Chondrocyte (in vitro differentiated cells): ENCODE measurements around the gene HACD2. TPM values are rescaled to one million over a fixed set of nuclear protein-coding genes. Genes with fewer than 3 reads are reported as not detected.
A peak's percentile ranks its signal among the peaks of the same experiment; 100 is the strongest.

Source experiments
- DNase-seq: peaks from one replicate; pipeline ENCODE4 v3.0.0; 2021; ENCODE audit warnings: mixed read lengths, low spot score
- H3K27ac Mint-ChIP-seq: one replicate; pipeline ENCODE4 v1.8.0; 2021; ENCODE audit warnings: mild to moderate bottlenecking, moderate library complexity, mixed read lengths; ENCODE audit not compliant: unreplicated experiment
- H3K27me3 Mint-ChIP-seq: 2 replicates; pipeline ENCODE4 v1.8.0; 2021; ENCODE audit warnings: low read depth, mixed read lengths
- H3K36me3 Mint-ChIP-seq: 2 replicates; pipeline ENCODE4 v1.8.0; 2021; ENCODE audit warnings: low read depth, mixed read lengths
- H3K4me1 Mint-ChIP-seq: 2 replicates; pipeline ENCODE4 v1.8.0; 2021; ENCODE audit warnings: low read depth, mild to moderate bottlenecking, mixed read lengths
- H3K4me3 Mint-ChIP-seq: one replicate; pipeline ENCODE4 v1.8.0; 2021; ENCODE audit warnings: mild to moderate bottlenecking, moderate library complexity, mixed read lengths; ENCODE audit not compliant: unreplicated experiment
- H3K9me3 Mint-ChIP-seq: 2 replicates; pipeline ENCODE4 v1.8.0; 2021; ENCODE audit warnings: low read depth, mixed read lengths
- CTCF ChIP-seq: fragments of 200-600 bp; sonication (generic); IDR thresholded peaks from 2 replicates; pipeline ENCODE4 v1.5.0; 2021; ENCODE audit warnings: antibody characterized with exemption, mild to moderate bottlenecking, moderate library complexity
- total RNA-seq: library from RNA; stranded (reverse); gene quantifications from 3 replicates; pipeline ENCODE4 v1.2.1, GENCODE V29; 2021

The HACD2 gene
- total RNA-seq, 1 donor from 2014 or later, result 79.0 TPM

GRCh38 chr3:123571264-123571972 is 13.4 kb downstream of the HACD2 start:
- Mint-ChIP-seq H3K4me3 (no peak overlapping the region), H3K4me1 (peaks cover 15% of the 10 kb centered on the region), H3K9me3 (no peaks in the 10 kb centered on the region), H3K27ac (peak overlapping the region; percentile 1), H3K27me3 (no peaks in the 10 kb centered on the region), H3K36me3 (peaks cover 13% of the 10 kb centered on the region)
- no peak for DNase-seq
- TF ChIP-seq CTCF, result no peak

- Mint-ChIP-seq H3K4me1 (peaks cover 7% of the 10 kb centered on the region), H3K36me3 (peaks cover 19% of the 10 kb centered on the region), H3K27ac (no peak overlapping the region), H3K9me3 (no peaks in the 10 kb centered on the region), H3K27me3 (no peaks in the 10 kb centered on the region), H3K4me3 (no peak overlapping the region)
- no peak for TF ChIP-seq CTCF
- DNase-seq, result no peak
Measured at GRCh38 chr3:123568875-123569274, 16.0 kb downstream of the HACD2 start.

- no peak for TF ChIP-seq CTCF
- peaks cover 20% of the 10 kb centered on the region for H3K36me3 Mint-ChIP-seq
- DNase-seq, result no peak
- peaks cover 9% of the 10 kb centered on the region for H3K4me1 Mint-ChIP-seq
- H3K27ac Mint-ChIP-seq, result no peak overlapping the region
- H3K27me3 Mint-ChIP-seq, result no peaks in the 10 kb centered on the region
- H3K4me3 Mint-ChIP-seq, result no peak overlapping the region
- H3K9me3 Mint-ChIP-seq, result no peaks in the 10 kb centered on the region
Measured at GRCh38 chr3:123568034-123568433, 16.8 kb downstream of the HACD2 start.

- no peak overlapping the region for H3K27ac Mint-ChIP-seq
- H3K4me1 Mint-ChIP-seq, result peaks cover 10% of the 10 kb centered on the region
- H3K36me3 Mint-ChIP-seq, result peaks cover 17% of the 10 kb centered on the region
- DNase-seq, result no peak
- H3K4me3 Mint-ChIP-seq, result no peak overlapping the region
- no peaks in the 10 kb centered on the region for H3K27me3 Mint-ChIP-seq
- H3K9me3 Mint-ChIP-seq, result no peaks in the 10 kb centered on the region
- no peak for TF ChIP-seq CTCF
Measured at GRCh38 chr3:123564056-123564455, 20.8 kb downstream of the HACD2 start.

- H3K27ac Mint-ChIP-seq, result no peak overlapping the region
- TF ChIP-seq CTCF, result no peak
- peaks cover 13% of the 10 kb centered on the region for H3K36me3 Mint-ChIP-seq
- H3K27me3 Mint-ChIP-seq, result no peaks in the 10 kb centered on the region
- H3K4me3 Mint-ChIP-seq, result no peak overlapping the region
- no peaks in the 10 kb centered on the region for H3K9me3 Mint-ChIP-seq
- no peak for DNase-seq
- H3K4me1 Mint-ChIP-seq, result peaks cover 9% of the 10 kb centered on the region
Measured at GRCh38 chr3:123562547-123562946, 22.3 kb downstream of the HACD2 start.
